NCI-H526 treated with DMSO at 0.1 percent for 48 hours (cell line): ENCODE measurements around the gene CREB1.

Experiments
- DNase-seq: peaks from one replicate; lab custom pipeline; 2025; lab: John Stamatoyannopoulos, UW

CREB1 gene

GRCh38 chr2:207543272-207543671 is 13.5 kb downstream of the CREB1 start:
- no peak for DNase-seq

- DNase-seq = no peak
These were observed 17.1 kb downstream of the CREB1 start for GRCh38 chr2:207546822-207547221.

GRCh38 chr2:207549145-207549544 is 19.4 kb downstream of the CREB1 start:
- no peak for DNase-seq

- DNase-seq = no peak
These were observed 28.3 kb downstream of the CREB1 start for GRCh38 chr2:207558079-207558491.

- no peak for DNase-seq
These were observed 31.8 kb downstream of the CREB1 start for GRCh38 chr2:207561386-207562080.

- DNase-seq = no peak
These were observed 36.2 kb downstream of the CREB1 start for GRCh38 chr2:207565736-207566500.

- DNase-seq = no peak
These were observed 37.9 kb downstream of the CREB1 start for GRCh38 chr2:207567671-207568070.

- no peak for DNase-seq
These were observed 41.6 kb downstream of the CREB1 start for GRCh38 chr2:207571370-207571769.

GRCh38 chr2:207584952-207585351 is 55.2 kb downstream of the CREB1 start:
- no peak for DNase-seq

GRCh38 chr2:207587305-207587704 is 57.5 kb downstream of the CREB1 start:
- no peak for DNase-seq

GRCh38 chr2:207589143-207589542 is 59.4 kb downstream of the CREB1 start:
- DNase-seq = no peak

GRCh38 chr2:207593277-207593676 is 63.5 kb downstream of the CREB1 start:
- no peak for DNase-seq

- DNase-seq = no peak
These were observed 64.5 kb downstream of the CREB1 start for GRCh38 chr2:207594264-207594663.

- no peak for DNase-seq
These were observed 65.0 kb downstream of the CREB1 start for GRCh38 chr2:207594731-207595130.

- DNase-seq = no peak
These were observed 69.9 kb downstream of the CREB1 start for GRCh38 chr2:207599636-207600035.

- no peak for DNase-seq
These were observed 70.5 kb downstream of the CREB1 start for GRCh38 chr2:207600231-207600630.

GRCh38 chr2:207601774-207602173 is 72.0 kb downstream of the CREB1 start:
- no peak for DNase-seq

- no peak for DNase-seq
These were observed 73.7 kb downstream of the CREB1 start for GRCh38 chr2:207603486-207603885.

- DNase-seq = no peak
These were observed 76.6 kb downstream of the CREB1 start for GRCh38 chr2:207606399-207606798.

GRCh38 chr2:207606829-207607228 is 77.1 kb downstream of the CREB1 start:
- DNase-seq = no peak

- no peak for DNase-seq
These were observed 83.0 kb downstream of the CREB1 start for GRCh38 chr2:207612714-207613113.

GRCh38 chr2:207614824-207615223 is 85.1 kb downstream of the CREB1 start:
- no peak for DNase-seq

- no peak for DNase-seq
These were observed 86.4 kb downstream of the CREB1 start for GRCh38 chr2:207616185-207616584.
